Right lobe of liver (tissue), 4 donors: ENCODE measurements around the gene HDAC9.

Source experiments
- CTCF ChIP-seq, 4 donors: fragments of 200-600 bp in 3 of 4; fragments of 450-650 bp in 1 of 4; IDR thresholded peaks; one replicate each; pipeline versions ENCODE4 v1.5.1 to v1.8.0; 2016 to 2022; ENCODE audit warnings: antibody characterized with exemption in 4 of 4, mild to moderate bottlenecking in 2 of 4
- POLR2A ChIP-seq: fragments of 450-650 bp; IDR thresholded peaks from one replicate; pipeline ENCODE4 v1.6.1; 2017; ENCODE audit warnings: antibody characterized with exemption, mild to moderate bottlenecking
- donor health status: DM: no; HTN: no; CAD: no.
- donor health status: DM: no; HTN: no; CAD: no.
- donor health status: DM: no; HTN: yes; CAD: no.

GRCh38 chr7:18489624-18490023 lies 5.9 kb upstream of the HDAC9 start:
- no peak for TF ChIP-seq CTCF (IDR thresholded peaks at IDR 0.05)
- TF ChIP-seq POLR2A = no peak
